Measurements from ENCODE around the gene RPP14. TPM values are rescaled to one million over a fixed set of nuclear protein-coding genes. Genes with fewer than 3 reads are reported as not detected.

The RPP14 gene
- total RNA-seq, 1 donor from 2014 or later: 10.4 TPM

- no peak for DNase-seq (ENCODE audit: low spot score)
Measured at GRCh38 chr3:58355179-58355578, 49.1 kb downstream of the RPP14 start.

DNA sequence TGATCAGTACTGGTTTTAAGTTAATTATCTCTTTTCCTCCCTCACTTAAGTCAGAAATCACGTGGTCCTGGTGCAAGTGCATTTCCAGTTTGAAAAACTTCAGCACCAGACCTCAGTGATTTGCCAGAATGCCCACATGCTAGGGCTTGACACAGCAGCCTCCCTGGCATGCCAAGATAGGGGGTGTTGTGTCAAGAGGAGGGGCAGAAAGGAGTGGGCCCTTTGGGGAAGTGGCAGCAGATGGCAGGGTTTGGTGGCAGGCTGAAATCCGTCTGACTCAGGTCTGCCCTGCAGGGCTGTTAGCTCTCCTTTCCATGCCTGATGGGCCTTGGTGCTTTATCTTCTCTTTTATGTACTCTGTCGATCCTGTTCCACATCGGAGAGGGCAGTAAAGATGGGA lies 50.0 kb downstream of the RPP14 start:
- DNase-seq (ENCODE audit: low spot score): no peak

DNA sequence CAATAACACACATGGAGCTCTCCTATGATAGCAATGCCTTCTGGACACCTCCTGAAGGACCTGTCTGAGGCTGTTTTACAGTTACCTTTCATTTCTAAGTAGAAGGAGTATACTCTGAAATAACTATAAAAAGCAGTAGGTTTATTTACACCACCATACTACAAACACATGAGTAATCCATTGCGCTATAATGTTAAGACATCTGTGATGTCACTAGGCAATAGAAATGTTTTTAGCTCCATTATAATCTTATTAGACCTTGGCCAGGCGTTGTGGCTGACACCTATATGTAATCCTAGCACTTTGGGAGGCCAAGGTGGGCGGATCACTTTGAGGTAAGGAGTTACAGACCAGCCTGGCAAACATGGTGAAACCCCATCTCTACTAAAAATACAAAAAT lies 51.4 kb downstream of the RPP14 start:
- DNase-seq (ENCODE audit: low spot score): no peak

DNA sequence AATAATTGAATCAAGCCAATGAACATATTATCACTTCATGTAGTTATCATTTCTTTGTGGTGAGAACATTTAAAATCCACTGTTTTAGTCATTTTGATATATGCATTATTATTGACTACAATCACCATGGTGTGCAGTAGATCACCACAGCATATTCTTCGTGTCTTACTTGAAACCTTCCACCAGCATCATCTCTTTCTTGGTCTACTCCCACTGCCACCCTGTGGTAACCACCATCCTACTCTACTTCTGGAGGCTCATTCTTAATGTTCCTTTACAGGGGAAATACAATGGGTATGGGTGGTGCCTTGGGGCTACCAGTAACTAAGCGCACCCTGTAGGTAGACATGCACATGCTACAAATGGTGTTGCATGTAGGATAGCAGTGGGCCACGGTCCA lies 52.0 kb downstream of the RPP14 start:
- no peak for DNase-seq (ENCODE audit: low spot score)

DNA sequence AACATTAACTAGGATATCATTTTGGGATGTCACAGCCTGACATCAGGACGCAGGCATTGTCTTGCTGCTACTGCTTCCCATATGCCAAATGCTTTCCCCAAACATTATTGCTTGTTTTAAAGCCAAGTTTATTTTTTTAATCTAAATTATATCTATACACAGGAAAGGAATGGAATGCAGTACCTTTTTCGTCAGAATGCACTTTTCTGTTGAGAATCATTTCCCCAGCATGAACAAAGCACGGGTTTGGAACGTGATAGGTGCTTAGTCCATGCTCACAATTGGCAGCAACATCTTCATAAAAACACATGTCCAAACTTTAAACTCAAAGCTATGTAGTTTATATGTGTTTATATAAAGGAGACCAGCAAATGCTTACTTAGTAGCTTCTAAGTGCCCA lies 52.8 kb downstream of the RPP14 start:
- no peak for DNase-seq (ENCODE audit: low spot score)

DNA sequence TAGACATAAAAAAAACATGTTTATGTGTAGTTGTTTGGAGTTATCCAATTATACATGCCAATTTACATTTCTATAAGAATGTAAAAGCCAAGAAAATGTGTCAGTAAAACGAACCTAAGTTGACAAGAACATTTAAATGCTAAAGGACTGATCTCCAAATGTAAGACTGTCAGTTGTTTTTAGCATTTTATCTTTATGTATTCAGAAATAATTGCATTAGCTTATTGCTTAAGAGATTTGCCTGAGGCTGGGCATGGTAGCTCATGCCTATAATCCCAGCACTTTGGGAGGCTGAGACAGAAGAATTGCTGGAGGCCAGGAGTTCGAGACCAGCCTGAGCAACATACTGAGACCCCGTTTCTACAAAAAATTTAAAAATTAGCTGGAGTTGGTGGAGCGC lies 53.6 kb downstream of the RPP14 start:
- DNase-seq (ENCODE audit: low spot score): no peak

DNA sequence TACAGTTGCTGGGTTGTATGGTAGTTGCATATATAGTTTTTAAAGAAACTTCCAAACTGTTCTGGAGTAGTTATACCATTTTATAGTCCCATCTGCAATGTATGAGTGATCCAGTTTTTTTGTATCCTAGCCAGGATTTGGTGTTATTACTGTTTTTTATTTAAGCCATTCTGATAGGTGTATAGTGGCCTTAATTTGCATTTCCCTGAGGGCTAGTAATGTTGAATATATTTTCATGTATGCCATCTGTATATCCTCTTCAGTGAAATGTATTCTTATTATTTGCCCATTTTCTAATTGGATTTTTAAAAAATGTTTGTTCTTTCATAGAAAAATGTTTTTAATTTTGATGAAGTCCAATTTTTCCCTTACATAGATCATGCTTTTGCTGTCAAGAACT lies 55.8 kb downstream of the RPP14 start:
- no peak for DNase-seq (ENCODE audit: low spot score)

DNA sequence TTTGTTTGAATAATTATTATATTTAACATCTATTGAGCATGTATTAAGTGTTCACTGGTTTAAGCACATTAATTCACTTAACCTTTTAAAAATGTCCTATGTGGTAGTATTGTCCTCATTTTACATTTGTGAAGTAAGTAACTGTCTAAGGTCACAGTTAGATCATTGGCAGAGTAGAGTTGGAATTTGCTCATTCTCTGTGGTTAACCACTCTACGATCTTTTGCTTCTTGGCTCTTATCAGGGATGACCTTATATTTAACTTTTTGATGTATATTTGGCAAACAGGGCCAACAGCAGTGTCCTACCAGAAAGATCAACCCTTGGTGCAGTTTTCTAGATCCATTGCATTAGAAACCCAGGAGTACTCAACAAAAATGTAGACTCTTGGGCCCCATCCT lies 60.7 kb downstream of the RPP14 start:
- DNase-seq (ENCODE audit: low spot score): no peak

DNA sequence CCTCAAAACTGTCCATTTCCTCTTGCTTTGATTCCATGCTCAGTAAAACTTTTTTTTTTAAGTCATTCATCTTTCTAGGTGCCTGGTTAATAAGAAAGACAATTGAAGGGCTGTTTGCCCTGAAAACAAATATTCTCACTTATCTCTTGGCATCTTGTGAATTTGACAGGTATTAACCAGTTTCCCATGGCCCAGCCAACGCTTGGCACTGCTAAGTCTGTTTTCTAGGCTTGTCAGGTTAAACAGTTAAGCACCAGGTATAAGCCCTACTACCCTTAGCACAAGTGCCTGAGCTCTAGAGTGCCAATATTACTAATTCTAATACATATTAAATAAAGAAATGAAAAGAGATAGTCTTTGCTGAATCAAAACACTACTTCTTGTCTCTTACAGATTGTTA lies 63.0 kb downstream of the RPP14 start:
- DNase-seq (ENCODE audit: low spot score): no peak

Other genes with a start within 250 kb of the RPP14 start
- 1.9 TPM for gene DNASE1L3, start 95.3 kb upstream of the RPP14 start, total RNA-seq (ENCODE audit: insufficient read depth, low replicate concordance)
- 2.9 TPM for gene ABHD6, start 68.5 kb upstream of the RPP14 start, total RNA-seq (ENCODE audit: insufficient read depth, low replicate concordance)
- 1.7 TPM for gene HTD2, start 275 bp downstream of the RPP14 start, total RNA-seq (ENCODE audit: insufficient read depth, low replicate concordance)
- 47.9 TPM for gene PXK, start 26.6 kb downstream of the RPP14 start, total RNA-seq (ENCODE audit: insufficient read depth, low replicate concordance)
- 77.8 TPM for gene PDHB, start 127.6 kb downstream of the RPP14 start, total RNA-seq (ENCODE audit: insufficient read depth, low replicate concordance)
- 14.0 TPM for gene KCTD6, start 185.9 kb downstream of the RPP14 start, total RNA-seq (ENCODE audit: insufficient read depth, low replicate concordance)
- 17.1 TPM for gene ACOX2, start 230.9 kb downstream of the RPP14 start, total RNA-seq (ENCODE audit: insufficient read depth, low replicate concordance)

All from umbilical cord (tissue), 2 donors.